Parathyroid adenoma (tissue), 2 donors: ENCODE data around the gene CAMTA1.

Experiments
- H2AFZ ChIP-seq: fragments of 300-600 bp; sonication (generic); one replicate; pipeline ENCODE4 v1.7.0; 2017; ENCODE audit warnings: antibody characterized with exemption, mild to moderate bottlenecking
- H3K27ac ChIP-seq: fragments of 300-600 bp; sonication (generic); one replicate; pipeline ENCODE4 v1.7.0; 2017
- H3K27me3 ChIP-seq: fragments of 300-600 bp; sonication (generic); one replicate; pipeline ENCODE4 v1.7.0; 2017; ENCODE audit warnings: low read length; ENCODE audit not compliant: control insufficient read depth, insufficient read depth
- H3K36me3 ChIP-seq: fragments of 300-600 bp; sonication (generic); one replicate; pipeline ENCODE4 v1.7.0; 2017; ENCODE audit warnings: low read length; ENCODE audit not compliant: control insufficient read depth, insufficient read depth
- H3K4me1 ChIP-seq: fragments of 300-600 bp; sonication (generic); one replicate; pipeline ENCODE4 v1.7.0; 2017; ENCODE audit warnings: control low read depth
- H3K4me2 ChIP-seq: fragments of 300-600 bp; sonication (generic); one replicate; pipeline ENCODE4 v1.7.0; 2017; ENCODE audit warnings: low read length
- H3K4me3 ChIP-seq: fragments of 300-600 bp; sonication (generic); one replicate; pipeline ENCODE4 v1.7.0; 2017; ENCODE audit warnings: low read depth, low read length
- H3K79me2 ChIP-seq: fragments of 300-600 bp; sonication (generic); one replicate; pipeline ENCODE4 v1.7.0; 2017; ENCODE audit warnings: control low read depth
- H3K9ac ChIP-seq: fragments of 300-600 bp; sonication (generic); one replicate; pipeline ENCODE4 v1.7.0; 2017; ENCODE audit warnings: mild to moderate bottlenecking
- H3K9me3 ChIP-seq: fragments of 300-600 bp; sonication (generic); one replicate; pipeline ENCODE4 v1.7.0; 2017; ENCODE audit warnings: low read length; ENCODE audit not compliant: control insufficient read depth
- TF ChIP-seq, protein P1 (sequence below): fragments of 300-600 bp; sonication (generic); IDR thresholded peaks from one replicate; pipeline ENCODE4 v1.7.0; 2017; ENCODE audit warnings: antibody characterized with exemption, mild to moderate bottlenecking
- donor health status: primary hyperparathyroidism.

The CAMTA1 gene

DNA sequence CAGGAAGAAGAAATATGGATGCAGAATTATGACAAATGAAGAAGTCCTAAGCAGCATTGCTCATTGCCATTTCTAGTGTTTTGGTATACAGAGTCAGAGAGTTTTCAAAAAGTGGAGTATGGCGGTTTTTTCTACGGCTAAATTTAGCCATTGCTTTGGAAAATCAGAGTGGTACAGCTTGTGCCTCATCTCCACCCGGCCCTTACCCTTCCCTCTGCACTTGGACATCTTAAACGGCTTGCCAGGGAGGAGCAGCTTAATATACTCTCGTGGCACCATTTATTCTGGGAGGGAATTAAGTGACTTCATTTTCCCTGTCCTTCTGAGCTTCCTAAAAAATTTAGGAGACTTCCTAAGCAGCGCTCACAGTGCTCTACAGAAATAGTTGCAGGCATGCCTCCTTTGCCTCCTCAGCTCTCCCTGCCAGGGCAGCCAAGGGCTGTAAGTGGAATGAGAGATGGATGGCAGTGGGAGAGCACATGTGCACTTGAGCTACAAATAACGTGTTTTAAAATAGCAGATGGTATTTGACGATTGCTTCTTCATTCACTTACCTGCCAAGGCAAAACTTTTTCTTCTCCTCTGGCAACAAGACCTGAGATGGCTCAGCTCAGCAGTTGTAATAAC, 934.3 kb downstream of the CAMTA1 start:
- H3K4me3 ChIP-seq, result no peak overlapping the region
- H2AFZ ChIP-seq, result no peak overlapping the region
- no peaks in the 10 kb centered on the region for H3K36me3 ChIP-seq
- no peaks in the 10 kb centered on the region for H3K27me3 ChIP-seq
- H3K27ac ChIP-seq, result no peak overlapping the region
- no peak overlapping the region for H3K9ac ChIP-seq
- TF ChIP-seq, protein P1, sequence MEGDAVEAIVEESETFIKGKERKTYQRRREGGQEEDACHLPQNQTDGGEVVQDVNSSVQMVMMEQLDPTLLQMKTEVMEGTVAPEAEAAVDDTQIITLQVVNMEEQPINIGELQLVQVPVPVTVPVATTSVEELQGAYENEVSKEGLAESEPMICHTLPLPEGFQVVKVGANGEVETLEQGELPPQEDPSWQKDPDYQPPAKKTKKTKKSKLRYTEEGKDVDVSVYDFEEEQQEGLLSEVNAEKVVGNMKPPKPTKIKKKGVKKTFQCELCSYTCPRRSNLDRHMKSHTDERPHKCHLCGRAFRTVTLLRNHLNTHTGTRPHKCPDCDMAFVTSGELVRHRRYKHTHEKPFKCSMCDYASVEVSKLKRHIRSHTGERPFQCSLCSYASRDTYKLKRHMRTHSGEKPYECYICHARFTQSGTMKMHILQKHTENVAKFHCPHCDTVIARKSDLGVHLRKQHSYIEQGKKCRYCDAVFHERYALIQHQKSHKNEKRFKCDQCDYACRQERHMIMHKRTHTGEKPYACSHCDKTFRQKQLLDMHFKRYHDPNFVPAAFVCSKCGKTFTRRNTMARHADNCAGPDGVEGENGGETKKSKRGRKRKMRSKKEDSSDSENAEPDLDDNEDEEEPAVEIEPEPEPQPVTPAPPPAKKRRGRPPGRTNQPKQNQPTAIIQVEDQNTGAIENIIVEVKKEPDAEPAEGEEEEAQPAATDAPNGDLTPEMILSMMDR, result no peak
- H3K9me3 ChIP-seq, result no peaks in the 10 kb centered on the region
- H3K79me2 ChIP-seq, result no peaks in the 10 kb centered on the region
- no peak overlapping the region for H3K4me2 ChIP-seq
- no peaks in the 10 kb centered on the region for H3K4me1 ChIP-seq

DNA sequence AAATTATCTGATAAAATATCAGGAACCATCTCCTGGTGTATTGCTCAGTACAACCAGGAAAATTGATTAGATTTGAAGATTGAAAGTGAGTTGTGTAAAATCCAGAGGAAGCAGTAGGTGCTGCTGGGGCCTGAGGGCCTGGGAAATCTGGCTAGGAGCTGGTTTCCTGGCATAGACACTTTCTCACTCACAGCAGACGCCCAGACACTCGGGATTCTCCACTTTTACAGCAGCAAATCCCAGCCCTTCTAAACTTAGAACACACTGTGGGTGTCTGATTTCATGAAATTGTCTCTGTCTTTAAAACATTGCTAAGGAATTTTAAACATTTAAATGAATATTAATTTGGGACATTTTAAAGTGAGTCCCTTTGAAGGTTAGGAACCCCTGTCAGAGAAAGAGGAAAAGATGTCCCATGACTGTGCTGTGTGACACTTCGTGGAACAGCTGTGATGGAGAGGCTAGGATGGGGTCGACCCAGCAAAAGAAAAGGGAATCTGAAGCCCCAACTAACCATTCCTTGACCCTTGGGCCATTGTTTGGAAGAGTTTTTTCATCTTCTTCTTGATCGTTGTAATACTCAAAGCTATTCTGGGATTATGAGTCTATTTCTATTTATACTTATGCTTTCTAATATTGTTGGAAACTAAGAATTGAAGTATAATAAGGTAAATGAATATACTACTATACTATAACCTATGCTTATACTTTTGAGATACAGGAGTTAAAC, 936.9 kb downstream of the CAMTA1 start:
- no peak overlapping the region for H3K4me2 ChIP-seq
- H3K9ac ChIP-seq, result no peak overlapping the region
- H3K79me2 ChIP-seq, result no peaks in the 10 kb centered on the region
- H2AFZ ChIP-seq, result no peak overlapping the region
- H3K27ac ChIP-seq, result no peak overlapping the region
- no peaks in the 10 kb centered on the region for H3K27me3 ChIP-seq
- TF ChIP-seq, protein P1, result no peak
- no peaks in the 10 kb centered on the region for H3K4me1 ChIP-seq
- no peaks in the 10 kb centered on the region for H3K9me3 ChIP-seq
- H3K36me3 ChIP-seq, result no peaks in the 10 kb centered on the region
- H3K4me3 ChIP-seq, result no peak overlapping the region

DNA sequence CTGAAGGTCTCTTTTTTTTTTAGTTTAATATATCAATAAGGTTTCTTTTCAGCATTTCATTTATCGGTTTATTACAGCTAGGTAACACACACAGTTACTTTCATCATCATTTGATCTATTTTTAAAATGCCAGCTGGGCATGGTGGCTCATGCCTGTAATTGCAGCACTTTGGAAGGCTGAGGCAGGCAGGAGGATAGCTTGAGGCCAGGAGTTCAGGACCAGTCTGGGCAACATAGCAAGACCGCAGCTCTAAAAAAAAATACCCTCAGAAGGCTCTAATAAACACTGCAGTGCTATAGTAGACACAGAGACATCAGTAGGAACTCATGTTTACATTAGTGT, 937.4 kb downstream of the CAMTA1 start:
- H3K4me1 ChIP-seq, result no peaks in the 10 kb centered on the region
- no peak overlapping the region for H3K4me3 ChIP-seq
- H3K27ac ChIP-seq, result no peak overlapping the region
- H3K27me3 ChIP-seq, result no peaks in the 10 kb centered on the region
- H3K9ac ChIP-seq, result no peak overlapping the region
- no peaks in the 10 kb centered on the region for H3K79me2 ChIP-seq
- H2AFZ ChIP-seq, result no peak overlapping the region
- H3K9me3 ChIP-seq, result no peaks in the 10 kb centered on the region
- no peaks in the 10 kb centered on the region for H3K36me3 ChIP-seq
- H3K4me2 ChIP-seq, result no peak overlapping the region
- TF ChIP-seq, protein P1, result no peak

DNA sequence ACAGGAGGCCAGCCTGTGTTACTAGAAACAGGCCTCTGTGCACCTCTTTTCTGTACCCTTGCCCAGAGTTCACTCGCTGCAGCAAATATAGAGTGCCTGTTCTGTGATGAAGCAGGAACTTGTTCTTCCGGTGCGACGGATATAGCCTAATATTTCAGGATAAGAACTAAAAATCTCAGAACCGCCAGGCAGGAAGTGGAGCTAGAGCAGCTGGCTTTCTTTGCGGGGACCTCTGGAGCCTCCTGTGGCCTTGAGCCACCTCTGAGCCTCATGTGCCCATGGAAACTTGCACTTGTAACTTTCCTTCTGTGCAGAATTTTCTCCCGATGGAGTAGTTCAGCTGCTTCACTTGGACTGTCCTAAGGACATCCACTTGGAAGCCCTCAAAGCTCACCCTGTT, 941.4 kb downstream of the CAMTA1 start:
- no peak overlapping the region for H3K9ac ChIP-seq

More for the DNA sequence above, 941.4 kb downstream of the CAMTA1 start:
- Histone ChIP-seq H3K79me2 (no peaks in the 10 kb centered on the region), H3K27ac (no peak overlapping the region), H3K4me2 (no peak overlapping the region), H3K36me3 (no peaks in the 10 kb centered on the region), H2AFZ (no peak overlapping the region), H3K4me1 (no peaks in the 10 kb centered on the region), H3K27me3 (no peaks in the 10 kb centered on the region), H3K9me3 (no peaks in the 10 kb centered on the region), H3K4me3 (no peak overlapping the region)
- TF ChIP-seq, protein P1, result no peak
